GM23338 (cell line): ENCODE measurements around the gene LSM3.

Source experiments
- CREB1 ChIP-seq: fragments of 250-450 bp; sonication (Bioruptor Pico); IDR thresholded peaks from 2 replicates; pipeline ENCODE4 v1.5.0; 2020; ENCODE audit warnings: low read depth, mild to moderate bottlenecking, moderate library complexity
- CTCF ChIP-seq, 2 experiments: fragments of 200-600 bp in 1 of 2; sonication (generic) in 1 of 2; conservative IDR thresholded peaks; 2 replicates each; pipeline versions ENCODE4 v1.5.1 to v1.6.1; 2016 to 2017; ENCODE audit warnings: antibody characterized with exemption in 2 of 2, low read depth in 2 of 2, mild to moderate bottlenecking in 2 of 2, moderate library complexity in 1 of 2
- EZH2 ChIP-seq: fragments of 200-600 bp; sonication (generic); IDR thresholded peaks from one replicate; pipeline ENCODE4 v1.8.0; 2017; ENCODE audit warnings: antibody characterized with exemption, mild to moderate bottlenecking, low read depth; ENCODE audit not compliant: unreplicated experiment
- EZH2phosphoT487 ChIP-seq: fragments of 200-600 bp; sonication (generic); IDR thresholded peaks from one replicate; pipeline ENCODE4 v1.8.1; 2018; ENCODE audit warnings: antibody characterized with exemption; ENCODE audit not compliant: unreplicated experiment
- JUNB ChIP-seq: IDR thresholded peaks from one replicate; pipeline ENCODE4 v1.6.1; 2016; ENCODE audit warnings: antibody characterized with exemption; ENCODE audit not compliant: unreplicated experiment
- POLR2AphosphoS5 ChIP-seq: IDR thresholded peaks from 2 replicates; pipeline ENCODE4 v1.6.1; 2016; ENCODE audit warnings: antibody characterized with exemption, low read depth
- STAT1 ChIP-seq: IDR thresholded peaks from one replicate; pipeline ENCODE4 v1.6.1; 2016; ENCODE audit warnings: antibody characterized with exemption; ENCODE audit not compliant: unreplicated experiment
- ZNF114 ChIP-seq: fragments of 250-450 bp; sonication (Bioruptor Pico); IDR thresholded peaks from 2 replicates; pipeline ENCODE4 v1.5.0; 2020; ENCODE audit warnings: mild to moderate bottlenecking, moderate library complexity
- TF ChIP-seq, protein P1 (sequence below): IDR thresholded peaks from one replicate; pipeline ENCODE4 v1.6.1; 2018; ENCODE audit warnings: antibody characterized with exemption; ENCODE audit not compliant: unreplicated experiment
- TF ChIP-seq, protein P2 (sequence below): fragments of 250-450 bp; sonication (Bioruptor Pico); IDR thresholded peaks from 2 replicates; pipeline ENCODE4 v1.5.0; 2020; ENCODE audit warnings: mild to moderate bottlenecking, moderate library complexity
- TF ChIP-seq, protein P3 (sequence below): IDR thresholded peaks from 2 replicates; pipeline ENCODE4 v1.6.1; 2016; ENCODE audit warnings: antibody characterized with exemption

DNA sequence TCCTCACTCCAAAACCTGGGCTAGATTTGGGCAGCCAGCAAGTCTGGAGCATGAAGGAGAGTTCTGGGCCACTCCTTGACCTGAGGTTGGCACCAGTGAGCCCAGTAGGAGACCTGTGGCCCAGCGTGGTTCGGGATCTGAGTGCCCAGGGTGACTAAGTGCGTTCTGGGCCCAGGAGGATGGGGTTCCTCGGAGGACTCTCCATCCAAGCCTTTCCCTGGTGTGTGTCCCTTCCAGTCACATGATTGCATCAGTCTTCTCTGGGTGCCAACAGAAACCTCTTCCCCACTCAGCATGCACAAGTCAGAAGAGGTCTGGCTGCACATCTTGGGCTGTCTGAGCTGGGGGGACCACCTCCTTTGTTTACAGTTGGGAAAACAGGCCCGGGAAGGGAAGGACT lies 38.8 kb upstream of the LSM3 start:
- TF ChIP-seq CTCF (conservative IDR thresholded peaks at IDR 0.05; ENCODE audit: low read depth in 2 of 2): no peak
- TF ChIP-seq, protein P1, sequence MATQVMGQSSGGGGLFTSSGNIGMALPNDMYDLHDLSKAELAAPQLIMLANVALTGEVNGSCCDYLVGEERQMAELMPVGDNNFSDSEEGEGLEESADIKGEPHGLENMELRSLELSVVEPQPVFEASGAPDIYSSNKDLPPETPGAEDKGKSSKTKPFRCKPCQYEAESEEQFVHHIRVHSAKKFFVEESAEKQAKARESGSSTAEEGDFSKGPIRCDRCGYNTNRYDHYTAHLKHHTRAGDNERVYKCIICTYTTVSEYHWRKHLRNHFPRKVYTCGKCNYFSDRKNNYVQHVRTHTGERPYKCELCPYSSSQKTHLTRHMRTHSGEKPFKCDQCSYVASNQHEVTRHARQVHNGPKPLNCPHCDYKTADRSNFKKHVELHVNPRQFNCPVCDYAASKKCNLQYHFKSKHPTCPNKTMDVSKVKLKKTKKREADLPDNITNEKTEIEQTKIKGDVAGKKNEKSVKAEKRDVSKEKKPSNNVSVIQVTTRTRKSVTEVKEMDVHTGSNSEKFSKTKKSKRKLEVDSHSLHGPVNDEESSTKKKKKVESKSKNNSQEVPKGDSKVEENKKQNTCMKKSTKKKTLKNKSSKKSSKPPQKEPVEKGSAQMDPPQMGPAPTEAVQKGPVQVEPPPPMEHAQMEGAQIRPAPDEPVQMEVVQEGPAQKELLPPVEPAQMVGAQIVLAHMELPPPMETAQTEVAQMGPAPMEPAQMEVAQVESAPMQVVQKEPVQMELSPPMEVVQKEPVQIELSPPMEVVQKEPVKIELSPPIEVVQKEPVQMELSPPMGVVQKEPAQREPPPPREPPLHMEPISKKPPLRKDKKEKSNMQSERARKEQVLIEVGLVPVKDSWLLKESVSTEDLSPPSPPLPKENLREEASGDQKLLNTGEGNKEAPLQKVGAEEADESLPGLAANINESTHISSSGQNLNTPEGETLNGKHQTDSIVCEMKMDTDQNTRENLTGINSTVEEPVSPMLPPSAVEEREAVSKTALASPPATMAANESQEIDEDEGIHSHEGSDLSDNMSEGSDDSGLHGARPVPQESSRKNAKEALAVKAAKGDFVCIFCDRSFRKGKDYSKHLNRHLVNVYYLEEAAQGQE: no peak
- TF ChIP-seq, protein P2, sequence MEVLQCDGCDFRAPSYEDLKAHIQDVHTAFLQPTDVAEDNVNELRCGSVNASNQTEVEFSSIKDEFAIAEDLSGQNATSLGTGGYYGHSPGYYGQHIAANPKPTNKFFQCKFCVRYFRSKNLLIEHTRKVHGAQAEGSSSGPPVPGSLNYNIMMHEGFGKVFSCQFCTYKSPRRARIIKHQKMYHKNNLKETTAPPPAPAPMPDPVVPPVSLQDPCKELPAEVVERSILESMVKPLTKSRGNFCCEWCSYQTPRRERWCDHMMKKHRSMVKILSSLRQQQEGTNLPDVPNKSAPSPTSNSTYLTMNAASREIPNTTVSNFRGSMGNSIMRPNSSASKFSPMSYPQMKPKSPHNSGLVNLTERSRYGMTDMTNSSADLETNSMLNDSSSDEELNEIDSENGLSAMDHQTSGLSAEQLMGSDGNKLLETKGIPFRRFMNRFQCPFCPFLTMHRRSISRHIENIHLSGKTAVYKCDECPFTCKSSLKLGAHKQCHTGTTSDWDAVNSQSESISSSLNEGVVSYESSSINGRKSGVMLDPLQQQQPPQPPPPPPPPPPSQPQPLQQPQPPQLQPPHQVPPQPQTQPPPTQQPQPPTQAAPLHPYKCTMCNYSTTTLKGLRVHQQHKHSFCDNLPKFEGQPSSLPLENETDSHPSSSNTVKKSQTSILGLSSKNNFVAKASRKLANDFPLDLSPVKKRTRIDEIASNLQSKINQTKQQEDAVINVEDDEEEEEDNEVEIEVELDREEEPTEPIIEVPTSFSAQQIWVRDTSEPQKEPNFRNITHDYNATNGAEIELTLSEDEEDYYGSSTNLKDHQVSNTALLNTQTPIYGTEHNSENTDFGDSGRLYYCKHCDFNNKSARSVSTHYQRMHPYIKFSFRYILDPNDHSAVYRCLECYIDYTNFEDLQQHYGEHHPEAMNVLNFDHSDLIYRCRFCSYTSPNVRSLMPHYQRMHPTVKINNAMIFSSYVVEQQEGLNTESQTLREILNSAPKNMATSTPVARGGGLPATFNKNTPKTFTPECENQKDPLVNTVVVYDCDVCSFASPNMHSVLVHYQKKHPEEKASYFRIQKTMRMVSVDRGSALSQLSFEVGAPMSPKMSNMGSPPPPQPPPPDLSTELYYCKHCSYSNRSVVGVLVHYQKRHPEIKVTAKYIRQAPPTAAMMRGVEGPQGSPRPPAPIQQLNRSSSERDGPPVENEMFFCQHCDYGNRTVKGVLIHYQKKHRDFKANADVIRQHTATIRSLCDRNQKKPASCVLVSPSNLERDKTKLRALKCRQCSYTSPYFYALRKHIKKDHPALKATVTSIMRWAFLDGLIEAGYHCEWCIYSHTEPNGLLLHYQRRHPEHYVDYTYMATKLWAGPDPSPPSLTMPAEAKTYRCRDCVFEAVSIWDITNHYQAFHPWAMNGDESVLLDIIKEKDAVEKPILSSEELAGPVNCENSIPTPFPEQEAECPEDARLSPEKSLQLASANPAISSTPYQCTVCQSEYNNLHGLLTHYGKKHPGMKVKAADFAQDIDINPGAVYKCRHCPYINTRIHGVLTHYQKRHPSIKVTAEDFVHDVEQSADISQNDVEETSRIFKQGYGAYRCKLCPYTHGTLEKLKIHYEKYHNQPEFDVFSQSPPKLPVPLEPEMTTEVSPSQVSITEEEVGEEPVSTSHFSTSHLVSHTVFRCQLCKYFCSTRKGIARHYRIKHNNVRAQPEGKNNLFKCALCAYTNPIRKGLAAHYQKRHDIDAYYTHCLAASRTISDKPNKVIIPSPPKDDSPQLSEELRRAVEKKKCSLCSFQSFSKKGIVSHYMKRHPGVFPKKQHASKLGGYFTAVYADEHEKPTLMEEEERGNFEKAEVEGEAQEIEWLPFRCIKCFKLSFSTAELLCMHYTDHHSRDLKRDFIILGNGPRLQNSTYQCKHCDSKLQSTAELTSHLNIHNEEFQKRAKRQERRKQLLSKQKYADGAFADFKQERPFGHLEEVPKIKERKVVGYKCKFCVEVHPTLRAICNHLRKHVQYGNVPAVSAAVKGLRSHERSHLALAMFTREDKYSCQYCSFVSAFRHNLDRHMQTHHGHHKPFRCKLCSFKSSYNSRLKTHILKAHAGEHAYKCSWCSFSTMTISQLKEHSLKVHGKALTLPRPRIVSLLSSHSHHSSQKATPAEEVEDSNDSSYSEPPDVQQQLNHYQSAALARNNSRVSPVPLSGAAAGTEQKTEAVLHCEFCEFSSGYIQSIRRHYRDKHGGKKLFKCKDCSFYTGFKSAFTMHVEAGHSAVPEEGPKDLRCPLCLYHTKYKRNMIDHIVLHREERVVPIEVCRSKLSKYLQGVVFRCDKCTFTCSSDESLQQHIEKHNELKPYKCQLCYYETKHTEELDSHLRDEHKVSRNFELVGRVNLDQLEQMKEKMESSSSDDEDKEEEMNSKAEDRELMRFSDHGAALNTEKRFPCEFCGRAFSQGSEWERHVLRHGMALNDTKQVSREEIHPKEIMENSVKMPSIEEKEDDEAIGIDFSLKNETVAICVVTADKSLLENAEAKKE (CRISPR knock-in tag): no peak
- no peak for TF ChIP-seq EZH2
- no peak for TF ChIP-seq EZH2phosphoT487
- no peak for TF ChIP-seq ZNF114 (CRISPR knock-in tag)
- TF ChIP-seq POLR2AphosphoS5: no peak
- TF ChIP-seq CREB1: no peak
- TF ChIP-seq STAT1: no peak
- no peak for TF ChIP-seq JUNB
- TF ChIP-seq, protein P3, sequence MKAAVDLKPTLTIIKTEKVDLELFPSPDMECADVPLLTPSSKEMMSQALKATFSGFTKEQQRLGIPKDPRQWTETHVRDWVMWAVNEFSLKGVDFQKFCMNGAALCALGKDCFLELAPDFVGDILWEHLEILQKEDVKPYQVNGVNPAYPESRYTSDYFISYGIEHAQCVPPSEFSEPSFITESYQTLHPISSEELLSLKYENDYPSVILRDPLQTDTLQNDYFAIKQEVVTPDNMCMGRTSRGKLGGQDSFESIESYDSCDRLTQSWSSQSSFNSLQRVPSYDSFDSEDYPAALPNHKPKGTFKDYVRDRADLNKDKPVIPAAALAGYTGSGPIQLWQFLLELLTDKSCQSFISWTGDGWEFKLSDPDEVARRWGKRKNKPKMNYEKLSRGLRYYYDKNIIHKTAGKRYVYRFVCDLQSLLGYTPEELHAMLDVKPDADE: no peak
